Stimulated activated CD4-positive, alpha-beta T cell treated with anti-CD3 and anti-CD28 coated beads, Interleukin-1b, Interleukin-23, amount 100 ng/mL, for 1 hour (primary cell): Measurements from ENCODE around the gene WDSUB1.

ENCODE experiments used
- DNase-seq, 2 donors: peaks; one replicate each; pipeline ENCODE4 v3.0.0-alpha.2; 2020; ENCODE audit warnings: low read depth in 2 of 2

WDSUB1 gene

GRCh38 chr2:159195697-159196096 lies 90.8 kb downstream of the WDSUB1 start:
- DNase-seq, result no peak

- DNase-seq, result no peak
Measured at GRCh38 chr2:159194241-159194640, 92.3 kb downstream of the WDSUB1 start.

- DNase-seq, result no peak
Measured at GRCh38 chr2:159193791-159194190, 92.7 kb downstream of the WDSUB1 start.

- no peak for DNase-seq
Measured at GRCh38 chr2:159192371-159192918, 94.1 kb downstream of the WDSUB1 start.

GRCh38 chr2:159188449-159188848 lies 98.1 kb downstream of the WDSUB1 start:
- no peak for DNase-seq

- no peak for DNase-seq
Measured at GRCh38 chr2:159187106-159187505, 99.4 kb downstream of the WDSUB1 start.

- no peak for DNase-seq
Measured at GRCh38 chr2:159186462-159186861, 100.0 kb downstream of the WDSUB1 start.
